Measurements from ENCODE around the gene SV2C.

Gene SV2C

GRCh38 chr5:76144513-76145274, 61.5 kb downstream of the SV2C start:
- Histone ChIP-seq H3K9me3 (ENCODE audit: insufficient read depth, low read length) (no peaks in the 10 kb centered on the region), H3K9me2 (replicated peaks; ENCODE audit: insufficient read depth, low read length) (no peaks in the 10 kb centered on the region), H3K9ac (ENCODE audit: low read length) (no peak overlapping the region), H3K79me2 (ENCODE audit: insufficient read depth, low read length) (no peaks in the 10 kb centered on the region), H3K36me3 (ENCODE audit: low read length) (no peaks in the 10 kb centered on the region), H3K4me2 (ENCODE audit: low read depth, low read length, poor library complexity, severe bottlenecking) (no peak overlapping the region), H2AFZ (ENCODE audit: low read depth, low read length, severe bottlenecking) (no peak overlapping the region), H3K4me3 (ENCODE audit: insufficient read depth, low read length, poor library complexity, severe bottlenecking) (no peak overlapping the region), H3K27ac (ENCODE audit: low read depth, low read length) (no peak overlapping the region), H3K27me3 (ENCODE audit: low read length) (no peaks in the 10 kb centered on the region), H3F3A (ENCODE audit: insufficient read depth) (no peaks in the 10 kb centered on the region), H4K20me1 (ENCODE audit: low read depth, low read length) (no peaks in the 10 kb centered on the region)
- TF ChIP-seq CTCF (IDR thresholded peaks at IDR 0.05; ENCODE audit: insufficient read depth, low read length, poor library complexity, severe bottlenecking) = no peak
- TF ChIP-seq EZH2phosphoT487 (conservative IDR thresholded peaks at IDR 0.05; ENCODE audit: low read length) = no peak

- no peaks in the 10 kb centered on the region for H3K9me2 ChIP-seq (replicated peaks; ENCODE audit: insufficient read depth, low read length)
- no peaks in the 10 kb centered on the region for H3K9me3 ChIP-seq (ENCODE audit: insufficient read depth, low read length)
- no peak overlapping the region for H3K4me3 ChIP-seq (ENCODE audit: insufficient read depth, low read length, poor library complexity, severe bottlenecking)
- no peaks in the 10 kb centered on the region for H3K36me3 ChIP-seq (ENCODE audit: low read length)
- H3K79me2 ChIP-seq (ENCODE audit: insufficient read depth, low read length) = no peaks in the 10 kb centered on the region
- H2AFZ ChIP-seq (ENCODE audit: low read depth, low read length, severe bottlenecking) = no peak overlapping the region
- TF ChIP-seq EZH2phosphoT487 (conservative IDR thresholded peaks at IDR 0.05; ENCODE audit: low read length) (no peak), CTCF (IDR thresholded peaks at IDR 0.05; ENCODE audit: insufficient read depth, low read length, poor library complexity, severe bottlenecking) (no peak)
- no peak overlapping the region for H3K27ac ChIP-seq (ENCODE audit: low read depth, low read length)
- H3F3A ChIP-seq (ENCODE audit: insufficient read depth) = no peaks in the 10 kb centered on the region
- no peak overlapping the region for H3K9ac ChIP-seq (ENCODE audit: low read length)
- no peaks in the 10 kb centered on the region for H4K20me1 ChIP-seq (ENCODE audit: low read depth, low read length)
- no peaks in the 10 kb centered on the region for H3K27me3 ChIP-seq (ENCODE audit: low read length)
- H3K4me2 ChIP-seq (ENCODE audit: low read depth, low read length, poor library complexity, severe bottlenecking) = no peak overlapping the region
Measured at GRCh38 chr5:76145945-76146344, 62.8 kb downstream of the SV2C start.

- Histone ChIP-seq H3K27ac (ENCODE audit: low read depth, low read length) (no peak overlapping the region), H3K9ac (ENCODE audit: low read length) (no peak overlapping the region), H3F3A (ENCODE audit: insufficient read depth) (no peaks in the 10 kb centered on the region), H4K20me1 (ENCODE audit: low read depth, low read length) (no peaks in the 10 kb centered on the region), H3K4me2 (ENCODE audit: low read depth, low read length, poor library complexity, severe bottlenecking) (no peak overlapping the region), H3K9me3 (ENCODE audit: insufficient read depth, low read length) (no peaks in the 10 kb centered on the region), H3K36me3 (ENCODE audit: low read length) (no peaks in the 10 kb centered on the region), H3K4me3 (ENCODE audit: insufficient read depth, low read length, poor library complexity, severe bottlenecking) (no peak overlapping the region), H3K27me3 (ENCODE audit: low read length) (no peaks in the 10 kb centered on the region), H3K9me2 (replicated peaks; ENCODE audit: insufficient read depth, low read length) (no peaks in the 10 kb centered on the region), H2AFZ (ENCODE audit: low read depth, low read length, severe bottlenecking) (no peak overlapping the region), H3K79me2 (ENCODE audit: insufficient read depth, low read length) (no peaks in the 10 kb centered on the region)
- TF ChIP-seq CTCF (IDR thresholded peaks at IDR 0.05; ENCODE audit: insufficient read depth, low read length, poor library complexity, severe bottlenecking) (no peak), EZH2phosphoT487 (conservative IDR thresholded peaks at IDR 0.05; ENCODE audit: low read length) (no peak)
Measured at GRCh38 chr5:76149636-76150035, 66.5 kb downstream of the SV2C start.

Measured in SU-DHL-6 (cell line).